Testis (tissue), 3 donors: Measurements from ENCODE around the gene GTF2F1. TPM values are rescaled to one million over a fixed set of nuclear protein-coding genes. Genes with fewer than 3 reads are reported as not detected.

Experiments used
- DNase-seq: peaks from one replicate; pipeline ENCODE4 v3.0.0-alpha.2; 2019
- H3K27ac ChIP-seq, 2 donors: fragments of 200-600 bp; sonication (generic); one replicate each; pipeline ENCODE4 v1.5.1; 2019
- H3K27me3 ChIP-seq: fragments of 200-600 bp; sonication (generic); one replicate; pipeline ENCODE4 v1.5.1; 2019
- H3K36me3 ChIP-seq: fragments of 200-600 bp; sonication (generic); one replicate; pipeline ENCODE4 v1.5.1; 2017; ENCODE audit warnings: low read depth; ENCODE audit errors: missing control alignments
- H3K4me1 ChIP-seq: fragments of 200-600 bp; sonication (generic); one replicate; pipeline ENCODE4 v1.5.1; 2019
- H3K4me3 ChIP-seq, 2 donors: fragments of 200-600 bp; sonication (generic); one replicate each; pipeline ENCODE4 v1.5.1; 2017 to 2019
- H3K9me3 ChIP-seq: fragments of 200-600 bp; sonication (generic); one replicate; pipeline ENCODE4 v1.5.1; 2017
- CTCF ChIP-seq, 3 experiments: fragments of 450-650 bp in 2 of 3; fragments of 200-600 bp in 1 of 3; sonication (generic) in 1 of 3; IDR thresholded peaks; one replicate each; pipeline ENCODE4 v1.5.1; 2016 to 2019; ENCODE audit warnings: antibody characterized with exemption in 3 of 3, mild to moderate bottlenecking in 2 of 3, moderate library complexity in 1 of 3
- POLR2A ChIP-seq: fragments of 450-650 bp; IDR thresholded peaks from one replicate; pipeline ENCODE4 v1.6.1; 2017; ENCODE audit warnings: antibody characterized with exemption, mild to moderate bottlenecking, moderate library complexity
- WGBS, 2 donors: methylation state at CpG; one replicate each; pipeline ENCODE4 v1.1.5; 2018; 5-methylcytosine and 5-hydroxymethylcytosine counted together
- intact Hi-C: fragments of 100-400 bp; cut with DNase I; formaldehyde crosslinking; loops from one replicate; pipeline ENCODE4 v1.15.1; 2023; ENCODE audit warnings: low total_unique reads
- polyA plus RNA-seq: library from polyadenylated mRNA; stranded (reverse); fragments of 350-450 nt; fragmentation: Illumina TruSeq; extraction: RNeasy Lipid Tissue Mini Kit (QIAGEN cat#74804); gene quantifications from one replicate; pipeline ENCODE4 v1.2.3, GENCODE V29; 2014; ENCODE audit warnings: low read depth, low replicate concordance; ENCODE audit not compliant: insufficient read depth
- total RNA-seq, 2 donors: library from RNA; depleted of rRNA; stranded (reverse); fragments of >200 nt; gene quantifications; one replicate each; pipeline ENCODE4 v1.2.3, GENCODE V29; 2016

GTF2F1 gene
- total and polyA plus RNA-seq, 3 donors from 2014 or later, result 78.1 to 122 (median 81.1) TPM

GRCh38 chr19:6416658-6417405, 23.9 kb upstream of the GTF2F1 start:
- 90 to 95% methylated on average over 9 to 29 of the region's 29 CpGs for WGBS, 2 donors
- H3K27me3 ChIP-seq, result no peaks in the 10 kb centered on the region
- no peaks in the 10 kb centered on the region for H3K36me3 ChIP-seq
- no peak for DNase-seq
- H3K9me3 ChIP-seq, result no peaks in the 10 kb centered on the region
- no peak overlapping the region for H3K27ac ChIP-seq
- H3K4me3 ChIP-seq, result no peak overlapping the region
- intact Hi-C loops, result no loop called here
- peaks cover 11% of the 10 kb centered on the region for H3K4me1 ChIP-seq
- TF ChIP-seq CTCF (IDR thresholded peaks at IDR 0.05) (no peak), POLR2A (no peak)

GRCh38 chr19:6415591-6416190, 22.7 kb upstream of the GTF2F1 start:
- H3K27me3 ChIP-seq, result no peaks in the 10 kb centered on the region
- H3K36me3 ChIP-seq, result no peaks in the 10 kb centered on the region
- H3K4me1 ChIP-seq, result peaks cover 11% of the 10 kb centered on the region
- intact Hi-C loops, result no loop called here
- no peak overlapping the region for H3K4me3 ChIP-seq
- 95 to 97% methylated on average over 15 to 32 of the region's 32 CpGs for WGBS, 2 donors
- TF ChIP-seq CTCF (IDR thresholded peaks at IDR 0.05) (no peak), POLR2A (no peak)
- H3K9me3 ChIP-seq, result no peaks in the 10 kb centered on the region
- no peak for DNase-seq
- no peak overlapping the region for H3K27ac ChIP-seq

- H3K27me3 ChIP-seq, result no peaks in the 10 kb centered on the region
- H3K4me1 ChIP-seq, result peaks cover 11% of the 10 kb centered on the region
- H3K36me3 ChIP-seq, result no peaks in the 10 kb centered on the region
- H3K4me3 ChIP-seq, result no peak overlapping the region
- intact Hi-C loops, result no loop called here
- no peak for TF ChIP-seq CTCF (IDR thresholded peaks at IDR 0.05)
- TF ChIP-seq POLR2A, result no peak
- H3K9me3 ChIP-seq, result no peaks in the 10 kb centered on the region
- WGBS, 2 donors, result 85 to 90% methylated on average over 25 to 47 of the region's 47 CpGs
- H3K27ac ChIP-seq, result no peak overlapping the region
- no peak for DNase-seq
These were observed 22.0 kb upstream of the GTF2F1 start for GRCh38 chr19:6414793-6415590.

GRCh38 chr19:6413721-6414643, 21.0 kb upstream of the GTF2F1 start:
- peak overlapping the region in 1 of 2 donors; percentile 67 for H3K27ac ChIP-seq
- no peaks in the 10 kb centered on the region for H3K27me3 ChIP-seq
- H3K9me3 ChIP-seq, result no peaks in the 10 kb centered on the region
- no peak for DNase-seq
- TF ChIP-seq POLR2A (no peak), CTCF (IDR thresholded peaks at IDR 0.05) (no peak)
- 61 to 70% methylated on average over 39 to 42 of the region's 42 CpGs for WGBS, 2 donors
- no peaks in the 10 kb centered on the region for H3K36me3 ChIP-seq
- H3K4me1 ChIP-seq, result peaks cover 11% of the 10 kb centered on the region
- intact Hi-C loops, result no loop called here
- H3K4me3 ChIP-seq, result no peak overlapping the region
